A673 (cell line): ENCODE results near the gene RIIAD1.

ENCODE experiments used
- CTCF ChIP-seq: fragments of 300-800, 200-600 bp; sonication (generic); conservative IDR thresholded peaks from 2 replicates; pipeline ENCODE4 v1.5.1; 2017; ENCODE audit warnings: low read depth, mild to moderate bottlenecking, antibody characterized with exemption, low read length, moderate library complexity, mixed read lengths
- EZH2 ChIP-seq: fragments of 200-600 bp; sonication (generic); IDR thresholded peaks from 2 replicates; pipeline ENCODE4 v1.6.1; 2017; ENCODE audit warnings: borderline replicate concordance, low read depth, mild to moderate bottlenecking, mixed read lengths, antibody characterized with exemption, low read length; ENCODE audit not compliant: poor library complexity, severe bottlenecking

GRCh38 chr1:151673407-151673806, 47.9 kb upstream of the RIIAD1 start:
- TF ChIP-seq CTCF: no peak
- no peak for TF ChIP-seq EZH2
